Hematopoietic multipotent progenitor cell (in vitro differentiated cells): ENCODE measurements around the gene DDX24. TPM values are rescaled to one million over a fixed set of nuclear protein-coding genes. Genes with fewer than 3 reads are reported as not detected.

Source experiments
- DNase-seq, 3 donors: peaks; one replicate each; pipeline ENCODE4 v3.0.0-alpha.2; 2011 to 2015; ENCODE audit warnings: low read depth in 2 of 3, low spot score in 2 of 3
- total RNA-seq: library from RNA; depleted of rRNA; stranded (reverse); fragments of >200 nt; gene quantifications from one replicate; pipeline ENCODE4 v1.2.3, GENCODE V29; 2012

Gene DDX24
- 81.3 TPM for total RNA-seq

DNA sequence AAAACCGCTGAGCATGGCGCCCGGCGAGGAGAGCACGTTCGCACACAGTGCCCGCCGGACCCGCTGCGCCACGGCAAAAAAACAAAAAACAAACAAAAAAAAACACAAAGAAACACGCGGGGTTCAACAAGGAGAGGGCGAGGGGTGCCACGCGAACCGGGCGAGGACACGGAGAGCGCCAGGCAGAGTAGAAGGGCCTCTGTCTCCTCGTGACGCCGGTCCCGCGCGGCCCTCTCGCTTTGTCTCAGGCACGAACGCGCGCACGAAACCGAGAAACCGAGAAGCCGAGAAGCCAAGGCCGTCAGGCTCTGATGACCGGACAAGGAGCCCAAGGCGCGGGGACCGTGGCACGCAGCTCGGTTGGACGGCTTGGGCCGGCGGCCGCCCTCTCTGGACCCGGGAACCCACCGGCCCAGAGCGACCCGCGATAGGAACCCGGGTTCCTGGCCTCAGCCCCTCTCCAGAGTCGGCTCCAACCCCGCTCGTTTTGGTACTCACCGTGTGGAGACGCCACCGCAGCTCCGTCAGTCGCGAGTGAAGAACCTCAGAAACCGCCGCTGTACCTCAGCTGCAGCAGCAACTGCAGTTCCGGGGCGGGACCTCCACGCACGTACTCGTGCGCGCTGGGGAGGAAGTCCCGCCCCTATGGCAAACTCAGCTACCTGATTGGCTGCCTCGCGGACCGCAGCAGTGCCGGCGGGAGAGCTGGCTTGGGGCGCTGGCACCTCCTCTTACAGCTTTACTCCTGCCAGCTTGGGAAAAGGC is at the start of gene DDX24, which contains the start of gene IFI27L1:
Gene DDX24, minus strand, starts transcription at position 582 of the 765 bp plus-strand sequence. CDS start 1,460 bp downstream, outside the sequence.
Gene IFI27L1, plus strand, starts transcription at position 690 of the 765 bp plus-strand sequence. CDS start 15,628 bp downstream, outside the sequence.
- peak; percentile 89 to 96 (median 95) for DNase-seq

DNA sequence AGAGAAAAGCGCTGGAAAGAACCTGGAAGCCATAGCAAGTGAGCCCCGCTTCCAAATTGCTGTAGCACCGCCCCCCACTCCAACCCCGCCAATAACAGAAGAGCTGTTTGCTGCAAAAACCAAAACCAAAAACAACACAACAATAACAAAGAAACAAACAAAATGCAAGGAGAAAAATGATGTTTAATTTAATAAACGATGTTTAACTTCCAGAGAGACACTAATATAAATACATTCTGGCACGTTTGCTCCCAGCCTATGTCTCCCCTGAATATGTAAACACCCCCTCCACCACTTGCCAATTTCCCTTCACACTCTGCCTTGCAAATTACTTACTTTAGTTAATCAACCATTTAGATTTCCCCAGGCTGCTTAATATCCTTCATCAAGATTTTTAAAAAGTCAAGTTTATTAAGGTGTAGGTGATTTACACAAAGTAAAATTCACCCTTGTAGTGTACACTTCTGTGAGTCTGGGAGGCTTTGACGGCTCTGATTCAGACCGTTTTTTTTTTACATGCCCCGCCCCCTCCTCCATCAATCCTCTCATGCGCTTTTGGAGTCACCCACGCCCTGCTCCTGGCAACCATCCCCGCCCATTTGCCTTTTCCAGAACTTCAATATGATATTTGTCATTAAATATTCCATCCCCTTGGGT is 48.9 kb upstream of the DDX24 start:
- DNase-seq, result peak in 2 of 3 donors; percentile 50 to 56

DNA sequence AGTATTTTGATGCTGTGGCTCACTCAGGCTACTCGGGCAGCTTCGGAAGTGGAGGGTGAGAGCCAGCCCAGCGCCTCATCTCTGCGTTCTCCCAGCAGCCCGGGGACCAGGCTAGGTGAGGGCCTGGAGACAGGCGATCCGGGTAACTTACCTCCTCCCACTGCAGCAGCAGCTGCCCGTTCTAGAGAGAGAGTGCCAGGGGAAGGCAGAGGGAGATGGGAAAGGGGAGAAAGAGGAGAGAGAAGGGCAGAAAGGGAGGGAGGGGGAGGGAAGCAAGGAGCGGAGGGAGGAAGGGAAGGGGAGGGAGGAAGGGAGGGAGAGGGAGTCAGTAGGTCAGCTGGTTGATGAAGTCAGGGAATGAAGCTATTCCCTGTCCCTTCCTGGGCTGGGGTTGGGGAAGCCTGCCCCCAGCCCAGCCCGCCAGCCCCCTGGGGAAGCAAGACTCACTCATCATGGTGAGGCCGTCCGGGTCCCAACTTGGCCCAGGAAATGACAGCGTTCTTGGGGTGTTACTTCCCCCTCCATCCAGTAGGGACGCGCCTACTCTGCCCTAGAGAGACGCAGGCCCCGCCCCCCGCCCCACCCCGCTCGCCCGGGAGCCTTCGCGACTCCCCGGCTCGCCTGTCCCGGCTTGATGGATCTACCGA is 48.2 kb upstream of the DDX24 start, which contains the start of gene IFI27L2:
Gene IFI27L2, minus strand, starts transcription at position 494 of the 647 bp plus-strand sequence. Its CDS starts 40 bp downstream, at position 454.
- peak in 2 of 3 donors; percentile 57 to 67 for DNase-seq

- no peak for DNase-seq
Measured at GRCh38 chr14:94128216-94128839, 47.3 kb upstream of the DDX24 start.

DNA sequence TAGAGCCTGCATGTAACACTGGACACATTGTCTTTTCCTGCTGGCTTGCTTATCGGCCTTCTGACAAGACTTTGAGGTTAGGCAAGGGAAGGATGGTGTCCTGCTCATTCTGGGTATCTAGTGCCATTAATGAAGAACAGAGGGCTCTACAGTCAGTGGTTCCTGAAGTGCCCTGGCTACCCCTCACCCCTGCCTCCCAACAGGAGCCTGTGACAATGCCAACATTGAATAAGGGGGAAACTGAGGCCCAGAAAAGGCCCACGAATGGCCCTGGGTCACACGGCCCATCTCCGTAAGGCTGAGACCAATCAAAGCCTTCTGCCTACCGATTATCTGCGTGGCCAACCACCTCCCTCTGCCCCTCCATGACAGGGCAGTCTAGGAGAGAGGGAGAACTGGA is 46.3 kb upstream of the DDX24 start:
- DNase-seq, result no peak

DNA sequence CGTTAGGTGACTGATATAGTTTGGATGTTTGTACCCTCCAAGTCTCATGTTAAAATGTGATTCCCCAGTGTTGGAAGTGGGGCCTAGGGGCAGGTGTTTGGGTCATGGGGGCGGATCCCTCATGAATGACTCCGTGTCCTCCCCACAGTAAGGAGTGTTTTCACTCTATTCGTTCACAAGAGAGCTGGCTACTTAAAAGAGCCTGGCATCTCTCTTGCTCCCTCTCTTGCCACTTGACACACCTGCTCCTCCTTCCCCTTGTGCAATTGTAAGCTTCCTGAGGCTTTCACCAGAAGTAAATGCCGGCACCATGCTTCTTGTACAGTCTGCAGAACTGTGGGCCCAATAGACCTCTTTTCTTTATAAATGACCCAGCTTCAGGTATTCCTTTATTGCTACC is 45.8 kb upstream of the DDX24 start:
- no peak for DNase-seq

GRCh38 chr14:94126419-94126677 is 45.3 kb upstream of the DDX24 start:
- no peak for DNase-seq

DNA sequence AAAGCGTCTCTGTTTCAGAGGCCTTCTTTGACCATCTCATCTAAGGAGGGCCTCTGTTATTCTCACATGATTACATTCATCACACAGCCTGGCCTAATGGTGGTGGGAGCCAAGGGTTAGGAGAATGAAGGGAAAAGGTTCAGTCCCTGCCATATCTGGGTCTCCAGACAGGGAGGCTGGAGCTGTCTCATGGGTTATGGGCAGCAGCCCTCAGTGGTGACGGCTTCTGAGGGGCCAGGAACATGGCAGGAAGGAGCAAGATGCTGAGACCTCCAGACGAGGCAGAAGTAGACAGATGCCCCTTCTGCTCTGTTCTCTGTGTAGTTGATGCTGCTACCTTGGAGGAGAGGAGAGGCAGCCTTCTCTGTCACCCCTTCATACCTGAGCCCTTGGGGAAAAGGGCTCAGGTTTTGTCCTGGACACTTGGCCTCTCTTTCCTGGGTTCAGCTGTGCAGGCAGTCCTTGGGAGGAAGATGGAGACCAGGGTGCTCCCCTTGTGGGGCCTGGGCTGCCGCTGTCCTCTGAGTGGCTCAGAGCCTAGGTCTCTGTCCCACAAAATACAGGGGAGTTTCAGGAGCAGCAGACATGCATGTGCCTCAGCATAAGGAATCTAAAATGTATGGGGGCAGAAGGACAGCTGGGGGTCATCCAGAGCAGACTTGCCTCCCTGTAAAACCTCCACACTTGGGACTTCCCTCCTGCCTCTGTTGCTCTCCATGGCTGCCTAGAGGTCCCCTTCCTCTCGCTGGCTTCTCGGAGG is 44.8 kb upstream of the DDX24 start:
- DNase-seq, result no peak

DNA sequence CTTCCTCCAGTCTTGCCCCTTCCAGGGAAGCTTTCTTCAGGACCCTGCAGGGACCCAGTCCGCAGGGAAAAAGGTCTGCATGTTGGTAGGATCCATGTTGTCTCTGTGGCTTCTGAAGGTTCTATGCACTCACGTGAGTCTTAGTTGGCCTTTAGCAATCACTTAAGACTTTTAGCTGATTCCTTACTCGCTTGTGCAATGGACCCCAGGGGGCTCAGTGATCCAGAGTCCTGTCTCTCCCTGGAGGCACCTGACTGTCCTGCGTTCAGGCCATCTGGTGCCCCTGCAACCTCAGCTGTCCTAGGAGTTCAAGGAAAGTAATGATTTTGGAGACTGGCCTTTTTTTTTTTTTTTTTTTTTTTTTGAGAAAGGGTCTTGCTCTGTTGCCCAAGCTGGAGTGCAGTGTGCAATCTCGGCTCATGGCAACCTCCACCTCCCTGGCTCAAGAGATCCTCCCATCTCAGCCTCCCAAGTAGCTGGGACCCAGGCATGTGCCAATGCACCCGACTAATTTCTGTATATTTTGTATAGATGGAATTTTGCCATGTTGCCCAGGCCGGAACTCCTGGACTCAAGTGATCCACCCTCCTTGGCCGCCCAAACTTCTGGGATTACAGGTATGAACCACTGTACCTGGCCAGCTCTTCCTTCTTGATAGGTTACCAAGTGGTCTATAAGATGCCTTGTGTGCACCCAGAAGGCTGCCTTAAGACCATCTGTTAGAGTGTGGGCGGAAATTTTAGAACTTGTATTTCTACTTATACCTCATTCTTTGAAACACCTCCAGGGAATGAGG is 43.8 kb upstream of the DDX24 start:
- DNase-seq, result no peak

GRCh38 chr14:94123868-94124267 is 42.9 kb upstream of the DDX24 start:
- no peak for DNase-seq

DNA sequence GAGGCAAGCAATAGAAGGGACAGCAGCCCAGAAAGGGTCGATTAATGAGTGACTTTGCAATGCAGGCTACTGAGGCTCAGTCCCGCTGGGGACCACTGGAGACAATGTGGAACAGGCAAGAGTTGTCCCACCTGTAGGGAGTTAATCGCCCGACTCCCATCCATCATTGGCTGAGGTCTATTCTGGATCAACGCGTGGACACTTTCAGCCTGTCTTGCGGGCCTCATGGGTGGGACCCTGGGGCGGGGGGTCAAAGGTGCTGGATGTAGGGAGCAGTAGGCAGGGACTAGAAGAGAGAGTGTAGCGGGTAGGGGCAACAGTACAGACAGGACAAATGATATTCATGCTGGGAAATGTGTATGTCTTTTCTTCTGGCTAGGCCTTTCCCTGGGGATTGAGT is 42.3 kb upstream of the DDX24 start:
- no peak for DNase-seq

DNA sequence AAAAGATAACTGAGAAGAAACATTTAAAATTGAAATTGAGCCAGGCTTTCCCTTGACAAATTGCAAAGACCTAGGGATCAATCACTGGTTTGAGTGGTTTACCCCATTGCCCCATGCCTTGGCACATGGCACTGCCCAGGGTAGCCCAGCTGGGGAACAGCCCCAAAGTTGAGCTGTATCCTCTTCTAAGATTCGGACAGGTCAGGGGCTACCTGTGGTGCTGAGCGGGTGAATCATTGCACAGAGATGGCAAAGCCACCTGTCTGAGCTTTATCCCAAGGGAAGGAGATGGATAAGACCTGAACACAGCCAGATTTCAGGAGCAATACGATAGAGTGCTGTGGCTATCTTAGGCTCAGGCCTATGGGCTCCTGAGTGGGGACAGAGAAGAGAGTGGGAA is 41.4 kb upstream of the DDX24 start:
- no peak for DNase-seq

DNA sequence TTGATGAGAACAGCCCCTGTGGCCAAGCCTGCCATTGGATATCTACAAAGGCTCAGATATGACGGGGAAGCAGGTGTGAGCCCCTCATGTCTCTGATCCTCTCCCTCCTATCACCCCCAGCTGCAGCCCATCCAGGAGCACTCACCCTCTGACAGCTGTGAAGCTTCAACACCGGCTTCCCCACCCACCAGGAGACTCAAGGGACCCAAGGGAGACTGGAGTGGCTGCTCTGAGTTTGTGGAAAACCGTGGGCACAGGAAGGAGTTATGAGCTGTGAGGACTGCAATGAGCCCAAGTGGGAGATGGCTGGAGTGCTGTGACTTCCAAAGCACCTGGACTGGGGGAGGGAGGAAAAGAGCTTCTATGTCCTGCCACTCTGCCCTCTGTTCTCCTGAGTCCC is 40.5 kb upstream of the DDX24 start:
- DNase-seq, result no peak

DNA sequence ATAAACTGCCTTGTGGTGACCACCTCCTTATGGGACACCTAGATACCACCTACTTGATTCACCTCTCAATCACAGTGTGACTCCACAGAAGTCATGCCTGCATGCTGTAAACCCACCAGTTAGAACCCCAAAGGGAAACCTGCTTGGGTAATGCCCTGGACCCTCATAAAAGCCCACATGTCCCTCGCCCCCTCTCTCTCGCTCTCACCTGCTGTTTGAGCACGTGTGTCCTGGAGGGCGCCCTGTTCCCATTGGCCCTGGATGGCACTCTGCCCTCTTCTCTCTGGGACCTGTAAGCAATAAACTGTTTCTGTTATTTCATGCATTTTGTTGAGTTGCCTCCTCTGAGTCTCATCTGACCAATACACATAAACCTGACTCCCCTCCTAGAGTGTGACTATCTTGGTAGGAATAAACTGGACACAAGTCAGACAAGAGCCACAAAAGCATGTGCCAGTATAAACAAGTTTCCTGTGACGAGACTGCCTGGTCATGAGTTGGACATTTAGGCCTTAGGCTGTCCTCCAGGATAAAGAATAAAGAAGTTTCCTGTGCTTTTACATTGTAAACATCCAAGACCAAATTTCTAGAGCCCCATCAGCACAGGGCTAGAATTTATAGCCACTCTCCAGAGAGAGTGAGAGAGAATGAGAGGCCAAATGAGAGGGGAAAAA is 39.8 kb upstream of the DDX24 start:
- no peak for DNase-seq

DNA sequence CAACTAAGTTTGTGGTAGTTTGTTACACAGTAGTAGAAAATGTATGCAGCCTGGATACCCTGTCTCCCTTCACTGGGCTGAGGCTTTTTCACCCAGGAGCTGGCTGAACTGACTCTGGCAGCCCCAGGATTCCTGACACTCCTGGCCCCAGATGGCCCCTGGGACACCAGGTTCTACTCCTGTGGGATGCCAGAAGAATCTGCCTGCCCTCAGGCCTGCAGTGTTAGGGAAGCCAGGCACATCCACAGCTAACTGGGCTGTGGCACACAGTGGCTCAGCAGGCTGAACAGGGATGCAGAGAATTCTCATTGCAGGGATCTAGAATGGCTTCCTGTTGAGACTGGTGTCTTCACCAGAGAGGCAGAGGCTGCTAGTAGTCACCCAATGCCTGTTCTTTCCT is 38.1 kb upstream of the DDX24 start:
- DNase-seq, result no peak

GRCh38 chr14:94117856-94118255 is 36.9 kb upstream of the DDX24 start:
- DNase-seq, result no peak

DNA sequence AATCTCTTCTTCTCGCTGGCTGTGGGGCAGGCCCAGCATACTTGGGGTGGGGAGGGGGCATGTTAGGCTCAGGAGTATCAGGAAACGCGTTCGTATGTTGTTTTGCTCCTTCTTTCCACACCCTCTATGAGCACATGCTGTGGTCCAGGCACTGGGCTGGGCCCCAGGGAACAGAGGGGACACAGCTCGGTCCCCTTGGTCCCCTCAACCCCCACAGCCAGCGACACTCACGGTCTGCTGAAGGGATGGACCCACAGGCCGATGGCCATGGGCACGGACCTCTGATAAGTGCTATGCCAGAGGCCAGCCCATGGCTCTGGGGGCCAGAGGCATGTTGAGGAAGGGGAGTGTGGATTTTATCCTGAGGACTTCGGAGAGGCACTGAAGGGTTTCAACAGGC is 35.7 kb upstream of the DDX24 start:
- no peak for DNase-seq

DNA sequence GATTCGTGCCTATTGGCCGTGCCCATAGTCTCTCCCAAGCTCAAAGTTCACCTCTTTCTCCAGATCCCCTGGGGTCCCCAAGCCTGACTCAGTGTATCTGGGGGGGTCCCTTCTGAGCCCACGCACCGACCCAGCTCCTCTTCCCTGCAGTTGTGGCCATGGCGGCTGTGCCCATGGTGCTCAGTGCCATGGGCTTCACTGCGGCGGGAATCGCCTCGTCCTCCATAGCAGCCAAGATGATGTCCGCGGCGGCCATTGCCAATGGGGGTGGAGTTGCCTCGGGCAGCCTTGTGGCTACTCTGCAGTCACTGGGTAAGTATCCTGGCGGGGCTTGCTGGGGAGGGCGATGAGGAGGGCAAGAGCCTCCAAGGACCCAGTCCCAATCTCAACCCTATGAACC is 34.6 kb upstream of the DDX24 start:
- DNase-seq, result no peak

- no peak for DNase-seq
Measured at GRCh38 chr14:94115058-94115591, 34.1 kb upstream of the DDX24 start.
